ENCODE data around the gene GLRX5. TPM values are rescaled to one million over a fixed set of nuclear protein-coding genes. Genes with fewer than 3 reads are reported as not detected.
"Not testable (repeated sequence)": the region's sequence is repeated elsewhere in the genome, so short reads cannot be mapped to it uniquely, and the experiment has no call there.

Gene GLRX5
- polyA plus RNA-seq, 1 experiment = 58.6 TPM

DNA sequence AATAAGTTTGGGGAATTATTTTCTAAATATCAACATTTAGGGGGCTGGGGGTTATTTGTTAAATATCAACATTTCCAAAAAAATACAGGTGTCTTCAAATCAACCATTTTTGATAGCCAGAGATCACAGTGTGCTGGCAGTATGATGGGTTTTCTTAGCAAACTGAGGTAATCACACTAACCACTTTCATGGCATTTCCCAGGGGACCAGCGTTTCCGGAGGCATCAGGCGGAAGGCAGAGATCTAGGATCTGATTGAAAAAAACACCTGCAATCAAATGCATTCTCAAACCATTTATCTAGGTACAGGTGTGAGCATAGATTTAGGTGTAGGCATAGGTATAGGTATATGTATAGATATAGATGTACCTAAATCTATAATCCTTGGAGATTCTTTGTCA, 34.6 kb downstream of the GLRX5 start:
- TF ChIP-seq, protein P1, sequence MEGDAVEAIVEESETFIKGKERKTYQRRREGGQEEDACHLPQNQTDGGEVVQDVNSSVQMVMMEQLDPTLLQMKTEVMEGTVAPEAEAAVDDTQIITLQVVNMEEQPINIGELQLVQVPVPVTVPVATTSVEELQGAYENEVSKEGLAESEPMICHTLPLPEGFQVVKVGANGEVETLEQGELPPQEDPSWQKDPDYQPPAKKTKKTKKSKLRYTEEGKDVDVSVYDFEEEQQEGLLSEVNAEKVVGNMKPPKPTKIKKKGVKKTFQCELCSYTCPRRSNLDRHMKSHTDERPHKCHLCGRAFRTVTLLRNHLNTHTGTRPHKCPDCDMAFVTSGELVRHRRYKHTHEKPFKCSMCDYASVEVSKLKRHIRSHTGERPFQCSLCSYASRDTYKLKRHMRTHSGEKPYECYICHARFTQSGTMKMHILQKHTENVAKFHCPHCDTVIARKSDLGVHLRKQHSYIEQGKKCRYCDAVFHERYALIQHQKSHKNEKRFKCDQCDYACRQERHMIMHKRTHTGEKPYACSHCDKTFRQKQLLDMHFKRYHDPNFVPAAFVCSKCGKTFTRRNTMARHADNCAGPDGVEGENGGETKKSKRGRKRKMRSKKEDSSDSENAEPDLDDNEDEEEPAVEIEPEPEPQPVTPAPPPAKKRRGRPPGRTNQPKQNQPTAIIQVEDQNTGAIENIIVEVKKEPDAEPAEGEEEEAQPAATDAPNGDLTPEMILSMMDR (IDR thresholded peaks at IDR 0.05; ENCODE audit: low read depth, low read length) = no peak
- H3K4me3 ChIP-seq (ENCODE audit: low read depth, low read length) = no peak overlapping the region
- no peaks in the 10 kb centered on the region for H3K27me3 ChIP-seq (ENCODE audit: control insufficient read depth, insufficient read depth, low read length)
- POLR2A ChIA-PET = no interaction called here
- CTCF ChIA-PET = no interaction called here
- DNase-seq (ENCODE audit: low read depth, low spot score) = no peak
- H3K27ac ChIP-seq (ENCODE audit: low read depth, low read length) = no peak overlapping the region
- H3K9me3 ChIP-seq (ENCODE audit: control insufficient read depth, insufficient read depth, low read length) = no peaks in the 10 kb centered on the region

GRCh38 chr14:95573313-95573712, 38.5 kb downstream of the GLRX5 start:
- CTCF ChIA-PET = no interaction called here
- POLR2A ChIA-PET = no interaction called here

GRCh38 chr14:95575840-95576473, 41.1 kb downstream of the GLRX5 start:
- DNase-seq (ENCODE audit: low read depth, low spot score) = no peak
- ChIA-PET CTCF (no interaction called here), POLR2A (no interaction called here)
- TF ChIP-seq, protein P1 (IDR thresholded peaks at IDR 0.05; ENCODE audit: low read depth, low read length) = no peak
- Histone ChIP-seq H3K27ac (ENCODE audit: low read depth, low read length) (no peak overlapping the region), H3K27me3 (ENCODE audit: control insufficient read depth, insufficient read depth, low read length) (peaks cover 1% of the 10 kb centered on the region), H3K4me3 (ENCODE audit: low read depth, low read length) (no peak overlapping the region), H3K9me3 (ENCODE audit: control insufficient read depth, insufficient read depth, low read length) (no peaks in the 10 kb centered on the region)

More at GRCh38 chr14:95573313-95573712, 38.5 kb downstream of the GLRX5 start:
- no peaks in the 10 kb centered on the region for H3K27me3 ChIP-seq (ENCODE audit: control insufficient read depth, insufficient read depth, low read length)
- no peaks in the 10 kb centered on the region for H3K9me3 ChIP-seq (ENCODE audit: control insufficient read depth, insufficient read depth, low read length)
- no peak overlapping the region for H3K4me3 ChIP-seq (ENCODE audit: low read depth, low read length)
- TF ChIP-seq, protein P1 (IDR thresholded peaks at IDR 0.05; ENCODE audit: low read depth, low read length) = no peak
- H3K27ac ChIP-seq (ENCODE audit: low read depth, low read length) = no peak overlapping the region
- no peak for DNase-seq (ENCODE audit: low read depth, low spot score)

DNA sequence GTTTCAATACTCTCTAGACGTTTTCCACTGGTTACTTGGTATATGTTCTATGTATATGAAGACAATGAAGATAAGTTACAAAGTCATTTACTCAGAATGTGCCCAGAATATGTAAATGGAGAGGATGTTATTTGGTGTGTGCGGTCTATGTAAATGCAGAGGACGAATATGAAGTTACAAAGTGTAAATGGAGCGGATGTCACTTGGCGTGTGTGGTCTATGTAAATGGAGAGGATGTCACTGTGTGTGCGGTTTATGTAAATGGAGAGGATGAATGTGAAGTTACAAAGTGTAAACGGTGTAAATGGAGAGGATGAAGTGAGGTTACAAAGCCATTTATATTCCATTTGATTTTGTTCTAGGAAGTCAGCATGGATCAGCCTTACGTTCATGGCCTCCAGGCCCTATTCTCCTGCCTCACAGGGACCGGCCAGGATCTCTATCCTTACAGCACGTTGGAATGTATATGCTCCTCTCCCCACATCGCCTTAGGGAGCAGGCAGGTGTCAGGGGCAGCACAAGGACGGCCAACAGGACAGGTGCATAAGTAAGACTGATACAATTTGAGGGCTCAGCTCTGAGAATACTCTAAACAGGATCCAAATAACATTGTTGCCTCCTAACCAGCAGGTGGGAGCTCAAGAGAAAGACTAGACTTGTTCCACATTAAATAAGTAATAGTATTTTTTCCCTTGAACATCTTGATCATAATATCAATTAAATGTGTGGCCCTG, 42.4 kb downstream of the GLRX5 start:
- no peak for DNase-seq (ENCODE audit: low read depth, low spot score)
- POLR2A ChIA-PET = no interaction called here
- no peaks in the 10 kb centered on the region for H3K9me3 ChIP-seq (ENCODE audit: control insufficient read depth, insufficient read depth, low read length)
- CTCF ChIA-PET = interaction anchor here (1.5 kb wide), 1 partner anchor 13 kb away, joined by 3 read pairs; no protein-coding TSS in a partner anchor
- TF ChIP-seq, protein P1 (IDR thresholded peaks at IDR 0.05; ENCODE audit: low read depth, low read length) = no peak
- H3K27ac ChIP-seq (ENCODE audit: low read depth, low read length) = no peak overlapping the region
- peaks cover 2% of the 10 kb centered on the region for H3K27me3 ChIP-seq (ENCODE audit: control insufficient read depth, insufficient read depth, low read length)
- no peak overlapping the region for H3K4me3 ChIP-seq (ENCODE audit: low read depth, low read length)

DNA sequence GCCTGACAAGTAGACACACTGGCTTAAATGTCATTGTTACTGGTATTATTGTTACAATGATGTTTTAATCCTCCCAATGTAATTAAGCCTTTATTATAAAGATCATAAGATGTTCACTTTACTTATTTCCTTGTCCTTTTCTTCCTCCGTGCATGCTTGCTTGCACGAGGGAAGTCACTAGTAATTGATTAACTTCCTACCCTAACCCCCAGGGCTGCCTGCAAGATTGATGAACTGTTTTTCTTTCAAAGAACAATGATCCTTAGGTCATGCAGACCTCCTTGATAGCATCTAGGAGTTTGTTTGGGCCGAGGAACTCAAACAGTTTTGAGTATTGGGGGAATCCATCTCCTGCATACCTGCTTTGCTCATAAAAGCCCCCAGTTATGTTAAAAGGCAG, 43.0 kb downstream of the GLRX5 start:
- POLR2A ChIA-PET = no interaction called here
- Histone ChIP-seq H3K27ac (ENCODE audit: low read depth, low read length) (no peak overlapping the region), H3K9me3 (ENCODE audit: control insufficient read depth, insufficient read depth, low read length) (no peaks in the 10 kb centered on the region), H3K27me3 (ENCODE audit: control insufficient read depth, insufficient read depth, low read length) (peaks cover 2% of the 10 kb centered on the region), H3K4me3 (ENCODE audit: low read depth, low read length) (no peak overlapping the region)
- CTCF ChIA-PET = interaction anchor here (0.6 to 1.5 kb wide), 2 partner anchors 14 to 949 kb away, joined by 3 read pairs; no protein-coding TSS in a partner anchor
- DNase-seq (ENCODE audit: low read depth, low spot score) = no peak
- TF ChIP-seq, protein P1 (IDR thresholded peaks at IDR 0.05; ENCODE audit: low read depth, low read length) = no peak

DNA sequence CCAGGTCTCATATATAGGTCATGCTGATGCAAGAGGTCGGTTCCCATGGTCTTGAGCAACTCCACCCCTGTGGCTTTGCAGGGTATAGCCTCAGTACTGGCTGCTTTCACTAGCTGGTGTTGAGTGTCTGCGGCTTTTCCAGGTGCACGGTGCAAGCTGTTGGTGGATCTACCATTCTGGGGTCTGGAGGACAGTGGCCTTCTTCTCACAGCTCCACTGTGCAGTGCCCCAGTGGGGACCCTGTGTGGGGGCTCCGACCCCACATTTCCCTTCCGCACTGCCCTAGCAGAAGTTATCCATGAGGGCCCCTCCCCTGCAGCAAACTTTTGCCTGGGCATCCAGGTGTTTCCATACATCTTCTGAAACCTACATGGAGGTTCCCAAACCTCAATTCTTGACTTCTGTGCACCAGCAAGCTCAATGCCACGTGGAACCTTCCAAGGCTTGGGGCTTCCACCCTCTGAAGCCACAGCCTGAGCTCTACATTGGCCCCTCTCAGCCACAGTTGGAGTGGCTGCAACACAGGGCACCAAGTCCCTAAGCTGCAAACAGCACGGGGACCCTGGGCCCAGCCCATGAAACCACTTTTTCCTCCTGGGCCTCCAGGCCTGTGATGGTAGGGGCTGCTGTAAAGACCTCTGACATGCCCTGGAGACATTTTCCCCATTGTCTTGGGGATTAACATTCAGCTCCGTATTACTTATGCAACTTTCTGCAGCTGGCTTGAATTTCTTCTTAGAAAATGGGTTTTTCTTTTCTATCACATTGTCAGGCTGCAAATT, 49.2 kb downstream of the GLRX5 start:
- H3K27ac ChIP-seq (ENCODE audit: low read depth, low read length); CTCF ChIA-PET; H3K9me3 ChIP-seq (ENCODE audit: control insufficient read depth, insufficient read depth, low read length); DNase-seq (ENCODE audit: low read depth, low spot score); H3K4me3 ChIP-seq (ENCODE audit: low read depth, low read length); H3K27me3 ChIP-seq (ENCODE audit: control insufficient read depth, insufficient read depth, low read length); POLR2A ChIA-PET: not testable (repeated sequence)

Data from AG04450 (cell line).